GM21576 (cell line): ENCODE measurements around the gene SERP2.

Source experiments
- ATAC-seq: cut with Tn5 transposase; IDR thresholded peaks from one replicate; pipeline ENCODE4 v1.9.1; 2021; ENCODE audit warnings: mild to moderate bottlenecking, moderate library complexity; ENCODE audit not compliant: unreplicated experiment

SERP2 gene

DNA sequence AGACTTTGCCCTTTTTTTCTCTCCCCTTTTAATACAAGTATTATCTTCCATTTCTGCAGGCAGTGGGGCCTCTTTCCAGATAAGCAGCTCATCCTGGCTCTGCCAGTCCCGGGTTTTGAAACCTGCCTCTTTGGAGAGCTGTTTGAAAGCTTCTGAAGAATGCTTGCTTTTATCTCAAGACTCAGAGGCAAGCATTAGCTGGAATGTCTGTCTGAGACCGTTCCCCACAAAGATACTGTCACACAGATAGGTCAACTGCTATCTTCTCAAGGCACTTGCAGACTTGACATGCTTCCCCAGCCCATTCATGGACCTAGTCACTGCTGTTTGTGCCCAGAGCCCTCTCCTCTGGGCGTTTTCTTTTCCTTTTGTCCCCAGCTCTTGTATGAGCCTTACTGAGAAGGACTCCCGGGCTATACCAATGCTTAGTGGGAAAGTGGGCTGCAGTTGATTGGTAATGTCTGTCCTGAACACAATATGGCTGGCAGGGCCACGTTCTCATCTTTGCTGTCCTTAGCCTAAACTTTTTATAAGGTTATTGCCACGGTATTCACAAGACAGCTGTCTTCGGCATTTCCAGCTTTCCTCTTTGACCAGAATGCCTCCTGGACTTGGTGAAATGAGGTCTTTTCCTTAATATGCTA lies 13.4 kb downstream of the SERP2 start:
- no peak for ATAC-seq

DNA sequence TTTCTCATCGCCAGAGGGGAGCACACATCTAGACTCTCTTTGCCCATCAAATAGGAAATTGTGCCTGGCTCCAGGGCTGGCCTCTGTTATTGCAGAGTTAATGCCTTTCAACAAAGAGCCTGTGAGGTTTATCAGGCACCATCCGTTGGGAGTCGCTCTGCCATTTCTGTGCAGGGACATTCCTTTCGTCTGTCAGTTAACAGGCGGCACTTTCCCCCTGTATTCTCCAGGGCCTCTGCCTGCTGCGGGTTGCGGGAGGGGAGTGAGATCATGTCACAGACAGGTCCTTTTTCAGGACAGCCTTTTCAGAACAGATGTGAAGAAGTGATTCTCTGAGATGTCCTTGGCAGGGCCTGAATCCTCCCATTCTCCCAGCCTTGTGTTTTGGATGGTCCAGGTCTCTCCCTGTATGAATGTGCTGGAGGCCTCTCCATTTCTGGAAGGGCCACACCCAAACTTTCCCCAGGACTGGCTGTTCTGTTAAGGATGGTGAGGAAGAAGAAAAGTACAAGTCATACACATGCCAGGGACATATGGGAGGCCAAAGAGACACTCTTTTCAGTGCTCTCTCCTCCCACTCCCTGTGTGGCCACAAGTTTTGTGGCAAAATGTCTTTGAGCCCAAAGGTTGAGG lies 14.9 kb downstream of the SERP2 start:
- no peak for ATAC-seq

DNA sequence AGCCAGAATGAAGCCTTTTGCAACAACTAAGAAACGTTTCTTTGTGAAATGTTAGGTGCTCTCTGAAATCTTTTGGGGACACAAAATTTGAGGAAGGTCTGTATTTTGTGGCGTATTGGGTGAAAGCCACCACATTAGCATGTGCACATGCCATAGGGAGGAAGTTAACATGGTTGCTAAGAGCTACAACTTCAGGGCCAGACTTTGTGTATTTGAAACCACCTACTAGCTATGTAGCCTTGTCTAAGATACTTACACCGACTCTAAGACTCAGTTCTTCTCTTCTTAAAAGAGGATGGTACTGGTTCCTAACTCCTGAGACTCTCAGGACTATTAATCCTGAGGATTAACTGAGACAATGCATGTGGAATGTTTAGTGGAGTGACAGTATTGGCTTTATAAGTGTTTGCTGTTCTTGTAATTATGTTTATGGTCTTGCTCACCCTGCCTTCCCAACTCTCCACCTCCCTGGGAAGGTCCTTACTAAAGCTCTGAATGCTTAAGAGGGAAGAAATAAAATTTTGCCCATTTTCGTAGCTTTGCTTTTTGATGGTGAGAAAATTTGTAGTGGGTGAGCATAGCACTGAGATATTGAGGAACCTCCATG lies 15.5 kb downstream of the SERP2 start:
- ATAC-seq: no peak

DNA sequence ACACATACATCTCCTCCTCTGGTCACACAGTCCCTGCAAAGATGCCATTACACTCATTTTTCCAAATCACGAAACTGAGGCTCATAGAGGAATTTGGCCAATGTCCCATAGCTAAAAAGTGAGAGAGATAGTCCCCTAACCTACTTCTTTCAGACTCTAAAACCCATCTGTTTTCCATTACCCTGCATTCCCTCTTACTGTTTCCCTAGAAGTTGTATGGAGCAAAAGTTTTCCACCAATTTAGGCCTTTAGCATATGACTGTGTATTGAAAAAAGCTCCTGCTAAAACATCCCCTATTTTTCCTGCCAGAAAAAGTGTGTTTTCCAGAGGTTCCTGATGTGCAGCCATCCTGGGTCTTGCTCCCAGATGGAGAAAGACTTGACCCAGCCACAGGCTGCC lies 16.3 kb downstream of the SERP2 start:
- ATAC-seq: no peak

DNA sequence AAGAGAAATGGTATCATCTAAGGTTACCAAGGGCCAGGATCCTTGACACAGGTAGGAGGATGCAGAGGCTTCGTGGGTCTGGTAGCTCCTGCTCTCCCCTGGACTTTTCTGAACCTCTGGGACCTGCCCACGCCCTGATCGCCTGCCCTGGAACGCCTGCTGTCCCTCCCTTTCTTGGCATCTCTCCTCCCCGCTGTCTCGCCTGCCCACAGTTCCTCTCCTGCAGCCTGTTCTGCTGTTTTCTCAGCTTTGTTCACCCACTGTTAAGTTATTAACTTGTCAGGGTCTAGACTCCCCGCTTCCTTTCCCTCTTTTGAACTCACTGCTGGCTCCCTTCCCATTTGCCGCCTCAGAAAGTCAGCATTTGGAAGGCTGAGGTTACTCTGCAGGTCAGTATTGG lies 19.8 kb downstream of the SERP2 start:
- ATAC-seq: no peak

DNA sequence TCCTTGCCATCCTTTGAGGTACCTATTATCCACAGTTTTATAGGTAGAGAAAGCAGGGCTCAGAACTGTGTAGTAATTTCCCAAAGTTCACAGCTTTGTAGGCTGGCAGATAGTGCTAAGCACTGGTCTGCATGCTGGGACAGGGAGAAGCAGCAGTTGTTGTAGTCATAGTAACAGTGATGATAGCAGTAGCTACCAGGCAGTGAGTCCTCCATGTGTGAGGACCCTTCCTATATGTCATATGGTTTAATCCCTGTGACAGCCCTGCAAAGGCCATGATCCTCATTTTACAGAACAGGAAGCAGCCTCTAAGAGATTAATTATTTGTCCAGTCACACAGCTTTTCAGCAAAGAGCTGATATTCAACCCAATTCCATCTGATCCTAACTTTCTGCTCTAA lies 21.0 kb downstream of the SERP2 start:
- no peak for ATAC-seq

DNA sequence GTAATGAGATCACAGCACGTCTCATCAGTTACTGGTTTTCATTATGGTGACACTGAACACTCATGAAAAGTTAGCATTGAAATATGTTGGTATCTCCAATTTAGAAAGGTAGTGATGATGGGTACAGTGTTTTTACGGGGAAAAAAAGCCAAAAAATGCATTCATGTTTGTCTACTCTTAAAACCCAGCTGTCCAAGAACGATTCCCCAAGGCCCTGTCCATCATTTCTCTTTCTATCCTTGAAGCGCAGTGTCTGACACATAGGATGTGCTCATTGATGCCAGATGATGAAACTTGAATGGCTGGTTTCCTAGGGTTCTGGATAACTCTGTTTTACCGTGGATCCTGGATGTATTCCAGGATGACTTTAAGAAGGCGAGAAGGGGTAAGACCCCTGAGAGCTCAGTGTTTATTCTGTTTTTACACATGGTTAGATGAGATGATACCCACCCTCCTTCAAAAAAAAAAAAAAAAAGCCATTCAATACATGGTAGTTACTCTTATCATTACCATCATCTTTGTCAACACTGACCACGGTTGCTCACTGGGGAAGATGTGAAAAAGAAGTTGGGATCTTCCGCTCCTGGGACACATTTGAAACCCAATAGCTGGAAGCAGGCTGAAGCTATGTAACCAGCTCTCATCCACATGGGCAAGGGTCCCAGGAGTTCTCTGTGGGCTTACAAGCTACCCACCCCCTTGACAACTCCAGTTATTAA lies 22.5 kb downstream of the SERP2 start:
- no peak for ATAC-seq

DNA sequence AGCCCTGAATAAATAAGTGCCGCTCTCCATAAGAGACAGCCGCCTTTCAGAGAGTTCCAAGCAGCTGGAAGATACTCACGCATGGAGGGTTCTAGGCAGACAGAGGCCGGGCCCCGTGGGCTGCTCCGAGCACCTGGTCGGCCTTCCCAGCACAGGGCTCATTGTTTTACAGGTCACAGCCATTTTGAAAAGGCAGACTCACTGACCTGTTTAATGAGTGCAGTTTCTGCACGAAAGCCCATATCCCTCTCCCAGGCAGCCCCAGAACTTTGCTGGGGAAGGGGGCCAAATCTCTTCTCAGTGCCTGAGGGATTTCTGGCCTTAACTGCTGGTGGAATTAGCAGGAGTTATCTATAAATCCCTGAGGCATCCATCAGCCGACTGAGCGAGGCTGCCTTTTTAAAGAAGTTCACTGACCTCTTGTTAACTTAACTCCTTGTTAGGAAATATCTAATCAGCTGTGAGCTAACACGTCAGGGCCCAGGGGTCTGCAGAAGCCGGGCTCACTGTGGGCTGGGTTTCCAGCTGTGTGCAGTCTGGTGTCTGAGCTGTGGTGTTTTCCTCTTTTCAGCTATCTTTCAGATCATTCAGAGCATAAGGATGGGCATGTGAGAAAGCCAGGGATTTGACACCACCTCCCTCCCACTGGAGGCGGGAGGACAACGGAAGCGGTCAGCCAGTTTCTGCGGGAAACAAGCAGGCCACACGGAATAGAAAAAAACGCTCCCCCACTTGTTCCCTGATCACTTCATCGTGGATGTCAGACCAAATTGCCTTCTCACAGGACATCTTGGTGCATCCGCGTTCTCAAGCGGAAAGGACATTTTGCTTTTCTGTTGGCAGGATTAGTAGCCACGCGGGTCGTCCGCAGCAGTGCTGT lies 23.3 kb downstream of the SERP2 start:
- no peak for ATAC-seq

DNA sequence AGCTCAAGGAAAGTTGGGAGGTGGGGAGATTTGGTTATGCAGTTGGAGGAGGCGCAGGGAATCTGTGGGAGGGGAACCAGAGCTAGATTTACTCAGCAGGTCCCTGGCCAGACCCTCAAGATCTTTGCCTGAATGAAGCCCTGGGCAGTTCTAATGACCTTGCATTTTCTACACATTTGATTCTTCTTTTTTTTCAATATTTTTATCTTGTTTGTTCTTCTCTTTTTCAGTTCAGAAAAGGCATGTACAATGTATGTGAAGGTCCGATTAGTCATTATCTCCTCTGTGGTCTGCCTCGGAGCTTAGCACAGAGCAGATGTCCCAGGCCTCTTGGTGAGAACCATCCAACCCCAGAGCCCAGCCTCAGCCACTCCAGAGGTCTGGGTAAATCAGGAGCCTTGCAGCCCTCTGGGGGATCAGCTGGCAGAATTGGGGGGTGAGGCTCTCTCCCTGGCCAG lies 24.2 kb downstream of the SERP2 start:
- ATAC-seq: no peak

DNA sequence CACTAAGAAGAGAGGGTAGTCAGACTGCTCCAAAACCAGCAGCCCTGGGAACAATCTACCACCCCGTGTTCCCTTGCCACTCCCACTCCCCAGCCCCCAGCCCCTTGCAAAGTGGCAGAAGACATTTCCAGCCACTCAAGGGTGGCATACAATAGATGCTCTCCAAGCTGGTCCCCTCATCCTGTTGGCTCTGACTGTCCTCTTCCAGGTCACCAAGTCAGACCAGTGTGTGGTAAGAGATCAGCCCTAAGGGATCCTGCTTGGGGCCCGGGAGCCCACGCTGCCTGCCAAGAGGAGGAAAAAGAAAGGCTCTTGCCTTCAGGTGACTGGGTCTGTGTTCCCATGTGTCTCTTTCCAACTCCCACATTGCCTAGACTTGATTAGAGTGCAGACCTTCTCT lies 25.0 kb downstream of the SERP2 start:
- no peak for ATAC-seq

DNA sequence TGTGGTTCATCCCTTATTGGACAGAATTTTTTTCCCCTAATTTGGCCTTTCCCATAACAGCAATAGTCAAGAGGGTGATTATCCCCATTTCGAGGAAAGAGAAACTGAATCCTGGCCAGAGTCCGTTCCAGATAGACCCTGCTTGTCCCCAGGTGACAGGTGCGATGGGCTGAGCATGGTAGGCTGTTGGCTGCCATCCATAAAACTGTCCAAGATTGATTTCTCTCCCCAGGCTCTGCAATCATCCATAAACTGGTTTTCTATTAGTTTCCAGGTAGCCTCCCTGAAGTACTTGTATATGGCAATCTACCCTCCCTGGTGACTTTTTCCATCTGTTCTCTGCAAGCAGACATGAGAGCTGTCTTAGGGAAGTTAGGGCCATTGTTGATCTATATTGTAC lies 25.4 kb downstream of the SERP2 start:
- ATAC-seq: no peak

DNA sequence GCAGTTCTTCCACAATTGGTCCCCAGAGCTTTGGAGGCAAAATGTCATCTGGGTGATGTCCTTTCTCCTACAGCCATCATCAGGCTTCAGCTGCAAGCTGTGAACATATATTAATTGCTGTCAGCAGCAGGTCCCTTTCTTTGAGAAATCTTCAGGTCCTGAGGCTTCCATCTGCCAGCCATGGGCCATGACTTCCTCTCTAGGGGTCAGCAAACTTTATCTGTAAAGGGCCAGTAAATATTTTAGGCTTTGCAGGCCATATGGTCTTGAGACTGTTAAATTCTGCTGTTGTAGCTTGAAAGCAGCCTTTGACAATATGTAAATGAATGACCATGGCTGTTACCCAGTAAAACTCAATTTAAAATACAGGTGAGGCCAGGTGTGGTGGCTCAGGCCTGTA lies 27.1 kb downstream of the SERP2 start:
- no peak for ATAC-seq

DNA sequence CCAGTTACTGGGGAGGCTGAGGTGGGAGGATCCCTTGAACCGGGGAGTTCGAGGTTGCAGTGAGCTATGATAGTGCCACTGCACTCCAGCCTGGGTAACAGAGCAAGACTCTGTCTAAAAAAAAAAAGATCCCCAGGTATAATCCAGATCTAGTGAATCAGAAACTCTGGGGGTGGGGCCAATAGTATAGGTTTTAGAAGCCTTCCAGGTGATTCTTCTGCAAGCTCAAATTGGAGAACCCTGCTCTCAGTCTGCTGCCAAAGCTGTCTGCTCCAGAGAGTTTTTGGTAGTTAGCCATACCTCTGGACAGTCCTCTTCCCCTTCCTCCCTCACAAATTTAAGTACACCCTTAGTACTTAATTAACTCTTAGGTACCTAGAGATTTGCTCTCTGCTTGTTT lies 28.0 kb downstream of the SERP2 start:
- no peak for ATAC-seq

DNA sequence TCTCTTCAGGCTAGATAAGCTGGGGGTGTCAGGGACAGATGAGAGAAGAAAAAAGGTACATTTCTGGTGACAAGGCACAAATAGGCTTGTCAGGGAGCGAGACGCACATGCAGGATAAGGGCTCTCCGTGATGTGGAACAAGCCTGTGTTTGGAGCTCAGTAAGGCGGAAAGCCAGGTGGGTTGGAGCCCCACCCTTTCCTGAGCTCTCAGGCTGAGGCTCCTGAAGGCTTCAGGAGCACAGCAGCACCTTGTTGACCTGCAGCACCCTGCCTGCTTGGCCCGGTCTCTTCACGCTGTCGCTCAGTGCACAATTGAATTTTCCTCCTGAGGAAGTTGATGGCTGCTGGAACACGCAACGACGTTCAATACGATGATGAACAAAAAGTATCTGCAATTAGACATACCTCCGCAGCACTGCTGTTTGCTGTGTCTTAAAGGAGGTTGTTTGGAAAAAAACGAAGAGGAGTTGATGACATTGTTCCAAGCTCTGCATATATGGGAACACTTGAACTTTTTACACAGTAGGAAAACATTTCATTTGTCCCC lies 29.3 kb downstream of the SERP2 start:
- no peak for ATAC-seq

DNA sequence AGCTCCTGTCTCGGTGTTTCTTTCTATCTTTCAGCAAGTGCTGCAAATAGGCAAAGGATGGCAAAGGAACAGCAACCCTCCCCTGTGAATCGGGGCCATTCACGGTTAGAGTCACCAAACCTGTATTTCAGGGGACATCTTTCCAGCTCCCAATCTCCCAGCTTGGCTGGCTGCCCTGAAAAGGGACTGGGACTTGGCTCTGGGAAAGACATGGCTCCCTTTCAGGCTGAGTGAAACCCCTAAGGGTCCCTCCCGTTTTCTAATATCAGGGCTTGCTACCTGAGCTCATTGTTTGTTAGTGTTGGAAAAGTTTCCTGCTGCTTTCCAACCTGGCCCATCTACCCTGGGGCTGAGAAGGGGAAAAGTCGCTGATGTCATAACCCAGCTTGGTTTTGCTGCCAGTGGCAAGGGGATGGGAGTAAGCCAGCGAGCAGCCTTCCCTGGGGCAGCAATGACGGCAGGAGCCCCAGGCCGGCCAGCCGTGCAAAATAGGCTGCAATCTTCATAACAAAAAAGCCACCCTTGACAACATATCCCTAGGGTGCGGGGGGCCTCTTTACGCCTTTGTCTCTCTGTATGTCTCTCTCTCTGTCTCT lies 29.9 kb downstream of the SERP2 start:
- no peak for ATAC-seq

DNA sequence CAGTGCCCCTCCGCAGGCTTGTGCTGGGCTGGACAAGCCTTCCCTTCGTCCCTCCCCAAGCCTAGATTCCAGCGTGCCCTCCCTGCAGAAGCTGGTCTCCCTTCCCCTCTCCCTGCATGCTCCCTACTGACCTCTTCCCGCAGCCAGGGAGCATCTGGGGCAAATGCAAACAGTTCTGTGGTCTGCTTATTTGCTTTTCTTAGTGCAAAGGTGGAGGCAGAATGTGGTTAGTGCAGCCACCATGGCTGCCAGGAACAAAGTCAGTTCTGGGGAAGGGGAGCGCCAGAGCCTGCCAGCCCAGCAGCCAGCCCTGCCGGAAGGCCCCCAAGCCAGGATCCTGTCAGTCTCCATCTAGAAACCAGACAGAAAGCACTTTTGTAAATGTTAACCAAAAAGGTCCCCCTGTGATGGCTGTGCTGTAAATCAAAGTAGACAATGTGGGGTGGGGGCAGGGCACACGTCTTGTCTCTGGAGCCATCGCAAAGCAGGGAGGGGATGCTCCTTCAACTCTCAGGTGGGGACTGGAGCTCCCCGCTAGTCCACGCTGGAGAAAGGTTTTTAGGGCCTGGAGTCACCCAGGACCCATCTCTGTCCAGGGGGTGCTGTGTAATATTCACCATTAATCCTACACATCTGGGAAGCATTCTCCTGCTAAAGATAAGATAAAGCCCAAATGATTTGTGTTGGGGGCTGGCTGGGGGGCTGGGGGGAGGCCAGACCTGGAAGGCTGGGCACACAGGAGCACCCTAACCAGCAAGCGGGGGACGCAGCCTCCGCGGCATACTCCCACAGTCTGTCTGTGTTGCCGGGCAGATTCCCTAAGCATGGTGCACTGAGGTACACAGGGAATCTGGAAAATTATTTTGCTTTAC lies 30.9 kb downstream of the SERP2 start:
- no peak for ATAC-seq

DNA sequence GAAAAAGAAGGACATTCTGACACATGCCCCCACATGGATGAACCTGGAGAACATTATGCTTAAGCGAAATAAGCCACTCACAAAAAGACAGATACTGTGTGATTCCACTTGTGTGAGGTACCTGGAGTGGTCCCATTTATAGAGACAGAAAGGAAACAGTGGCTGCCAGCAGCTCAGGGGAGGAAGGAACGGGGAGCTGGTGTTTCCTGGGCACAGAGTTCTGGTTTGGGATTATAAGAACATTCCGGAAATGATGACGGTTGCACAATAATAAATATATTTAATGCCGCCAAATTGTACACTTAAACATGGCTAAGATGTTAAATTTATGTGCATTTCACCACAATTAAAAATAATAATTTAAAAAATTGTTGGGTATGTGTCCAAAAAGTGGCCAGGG lies 33.0 kb downstream of the SERP2 start:
- ATAC-seq: no peak

DNA sequence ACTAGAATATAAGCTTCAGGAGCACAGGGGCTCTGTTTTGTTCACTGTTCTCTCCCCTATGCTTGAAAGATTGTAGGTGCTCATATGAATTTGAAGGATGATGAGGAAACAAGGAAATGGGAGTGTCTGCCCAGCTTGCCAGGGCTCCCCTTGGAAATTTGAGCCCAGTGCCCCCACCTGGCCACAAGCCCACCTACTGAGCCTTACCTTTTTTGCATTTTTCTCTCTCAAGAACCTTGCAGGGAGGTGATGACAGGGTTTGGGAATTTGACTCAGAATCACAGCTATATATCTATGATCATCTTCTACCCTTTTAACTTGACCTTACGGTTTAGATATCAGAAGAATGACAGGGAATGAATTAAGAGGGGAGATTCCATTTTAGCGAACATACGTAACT lies 33.8 kb downstream of the SERP2 start:
- ATAC-seq: no peak

DNA sequence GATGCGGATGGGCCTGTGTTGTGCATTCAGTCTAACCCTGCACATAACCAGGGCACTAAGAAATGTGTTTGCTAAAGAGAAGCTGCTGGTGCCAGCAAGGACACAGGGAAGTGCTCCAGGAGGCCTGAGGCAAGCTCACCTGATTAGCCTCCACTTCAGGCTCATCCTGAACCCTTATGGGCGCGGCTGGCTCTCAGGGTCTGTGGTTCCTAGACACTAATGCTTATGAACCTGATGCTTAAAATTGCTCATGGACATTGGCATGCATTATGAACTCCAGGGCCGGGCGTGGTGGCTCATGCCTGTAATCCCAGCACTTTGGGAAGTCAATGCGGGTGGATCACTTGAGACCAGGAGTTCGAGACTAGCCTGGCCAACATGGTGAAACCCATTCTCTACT lies 34.3 kb downstream of the SERP2 start:
- no peak for ATAC-seq
